Subcutaneous adipose tissue (tissue), 4 donors: Measurements from ENCODE around the gene IFT172. TPM values are rescaled to one million over a fixed set of nuclear protein-coding genes. Genes with fewer than 3 reads are reported as not detected.

ENCODE experiments used
- CTCF ChIP-seq: fragments of 450-650 bp; IDR thresholded peaks from one replicate; pipeline ENCODE4 v1.5.1; 2016; ENCODE audit warnings: low read depth, mild to moderate bottlenecking, control low read depth, antibody characterized with exemption, moderate library complexity
- total RNA-seq, 4 donors: library from RNA; depleted of rRNA; stranded (reverse); fragments of >200 nt; gene quantifications; one replicate each; pipeline ENCODE4 v1.1.0, GENCODE V29; 2016

The IFT172 gene
- total RNA-seq, 4 donors from 2014 or later: 21.8 to 33.5 (median 25.5) TPM

- no peak for TF ChIP-seq CTCF
These were observed 28.7 kb upstream of the IFT172 start for GRCh38 chr2:27518113-27518781.

- TF ChIP-seq CTCF: no peak
These were observed 19.8 kb upstream of the IFT172 start for GRCh38 chr2:27509326-27509725.

GRCh38 chr2:27507293-27507692, 17.8 kb upstream of the IFT172 start:
- TF ChIP-seq CTCF: no peak

GRCh38 chr2:27506587-27506986, 17.0 kb upstream of the IFT172 start:
- no peak for TF ChIP-seq CTCF

- TF ChIP-seq CTCF: no peak
These were observed 12.6 kb upstream of the IFT172 start for GRCh38 chr2:27502142-27502541.

GRCh38 chr2:27501042-27501441, 11.5 kb upstream of the IFT172 start:
- no peak for TF ChIP-seq CTCF

GRCh38 chr2:27498975-27499374, 9.4 kb upstream of the IFT172 start:
- no peak for TF ChIP-seq CTCF
